DND-41 (cell line): ENCODE results near the gene UCP2.

Experiments
- CTCF ChIP-seq: IDR thresholded peaks from 2 replicates; pipeline ENCODE4 v1.5.1; 2012; ENCODE audit warnings: borderline replicate concordance, low read length, moderate library complexity, mild to moderate bottlenecking; ENCODE audit not compliant: poor library complexity, severe bottlenecking; ENCODE audit errors: extremely low read depth
- EZH2 ChIP-seq: IDR thresholded peaks from 3 replicates; pipeline ENCODE4 v1.6.1; 2012; ENCODE audit warnings: borderline replicate concordance, low read depth, mild to moderate bottlenecking, moderate library complexity, low read length, inconsistent platforms; ENCODE audit not compliant: severe bottlenecking

- TF ChIP-seq EZH2 (no peak), CTCF (no peak)
Measured at GRCh38 chr11:73997120-73997770, 14.6 kb upstream of the UCP2 start.
